ENCODE measurements around the gene BEAN1. TPM values are rescaled to one million over a fixed set of nuclear protein-coding genes. Genes with fewer than 3 reads are reported as not detected.

BEAN1 gene
- total RNA-seq, 1 experiment from 2014 or later: 0.37 TPM

DNA sequence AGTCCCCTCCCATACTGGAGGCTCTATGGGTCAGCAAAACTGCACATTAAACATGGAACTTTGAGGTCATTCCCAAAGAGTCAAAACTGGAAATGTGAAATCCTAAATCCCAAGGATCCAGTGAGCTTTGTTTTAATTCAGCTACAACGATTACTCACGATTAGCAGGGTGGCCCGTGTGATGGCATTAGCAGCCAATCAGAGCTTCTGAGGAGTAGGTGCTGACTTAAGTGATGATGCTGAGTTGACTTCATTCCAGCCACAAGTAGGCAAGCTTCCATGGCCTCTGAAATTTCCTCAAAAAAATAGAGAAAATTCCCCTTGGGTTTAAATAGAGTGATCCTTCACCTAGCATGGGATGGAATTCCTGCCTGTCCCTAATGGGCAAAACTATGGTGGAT lies 28.1 kb upstream of the BEAN1 start:
- Histone ChIP-seq H3K79me2 (ENCODE audit: low read depth) (no peaks in the 10 kb centered on the region), H3K9me3 (ENCODE audit: insufficient read depth, low read depth) (no peaks in the 10 kb centered on the region), H3K27me3 (ENCODE audit: insufficient read depth, low read depth) (no peaks in the 10 kb centered on the region), H3K4me1 (replicated peaks; ENCODE audit: insufficient read depth) (no peaks in the 10 kb centered on the region), H3K4me2 (no peak overlapping the region), H3K36me3 (ENCODE audit: low read depth) (no peaks in the 10 kb centered on the region), H4K20me1 (ENCODE audit: insufficient read depth) (no peaks in the 10 kb centered on the region), H3K27ac (no peak overlapping the region), H3F3A (ENCODE audit: insufficient read depth, low read depth) (no peaks in the 10 kb centered on the region), H3K9me2 (ENCODE audit: insufficient read depth) (no peaks in the 10 kb centered on the region), H2AFZ (no peak overlapping the region), H3K4me3 (no peak overlapping the region)
- intact Hi-C loops (cut with micrococcal nuclease; ENCODE audit: unreplicated experiment): no loop called here
- BruUV-seq (replicated peaks): no TSS peak
- DNase-seq: no peak
- TF ChIP-seq, protein P1, sequence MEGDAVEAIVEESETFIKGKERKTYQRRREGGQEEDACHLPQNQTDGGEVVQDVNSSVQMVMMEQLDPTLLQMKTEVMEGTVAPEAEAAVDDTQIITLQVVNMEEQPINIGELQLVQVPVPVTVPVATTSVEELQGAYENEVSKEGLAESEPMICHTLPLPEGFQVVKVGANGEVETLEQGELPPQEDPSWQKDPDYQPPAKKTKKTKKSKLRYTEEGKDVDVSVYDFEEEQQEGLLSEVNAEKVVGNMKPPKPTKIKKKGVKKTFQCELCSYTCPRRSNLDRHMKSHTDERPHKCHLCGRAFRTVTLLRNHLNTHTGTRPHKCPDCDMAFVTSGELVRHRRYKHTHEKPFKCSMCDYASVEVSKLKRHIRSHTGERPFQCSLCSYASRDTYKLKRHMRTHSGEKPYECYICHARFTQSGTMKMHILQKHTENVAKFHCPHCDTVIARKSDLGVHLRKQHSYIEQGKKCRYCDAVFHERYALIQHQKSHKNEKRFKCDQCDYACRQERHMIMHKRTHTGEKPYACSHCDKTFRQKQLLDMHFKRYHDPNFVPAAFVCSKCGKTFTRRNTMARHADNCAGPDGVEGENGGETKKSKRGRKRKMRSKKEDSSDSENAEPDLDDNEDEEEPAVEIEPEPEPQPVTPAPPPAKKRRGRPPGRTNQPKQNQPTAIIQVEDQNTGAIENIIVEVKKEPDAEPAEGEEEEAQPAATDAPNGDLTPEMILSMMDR (conservative IDR thresholded peaks at IDR 0.05): no peak
- CTCF ChIA-PET: no interaction called here
- POLR2A ChIA-PET (ENCODE audit: unreplicated experiment): no interaction called here

DNA sequence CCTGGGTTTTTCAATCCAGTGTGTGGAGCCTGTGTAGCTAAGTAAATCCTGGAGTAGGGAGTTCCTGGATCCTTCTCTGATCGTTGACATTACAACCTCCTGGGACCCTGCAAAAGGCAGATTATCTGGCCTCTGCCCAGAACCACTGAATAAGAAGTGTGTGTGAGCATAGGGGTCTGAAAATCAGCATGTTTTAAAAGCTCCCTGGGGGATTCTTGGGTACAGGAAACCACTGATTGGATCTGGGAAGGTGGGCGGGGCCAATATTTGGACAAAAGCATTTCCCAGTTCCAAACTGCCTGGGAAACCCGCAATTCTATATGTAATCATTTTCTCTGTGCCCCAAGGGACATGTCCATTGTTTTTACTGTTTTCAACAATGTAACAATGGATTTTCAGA lies 27.2 kb upstream of the BEAN1 start:
- BruUV-seq (replicated peaks): no TSS peak
- H2AFZ ChIP-seq: no peak overlapping the region
- DNase-seq: no peak
- no peaks in the 10 kb centered on the region for H3K4me1 ChIP-seq (replicated peaks; ENCODE audit: insufficient read depth)
- POLR2A ChIA-PET (ENCODE audit: unreplicated experiment): no interaction called here
- no peak overlapping the region for H3K4me2 ChIP-seq
- no peaks in the 10 kb centered on the region for H3K9me3 ChIP-seq (ENCODE audit: insufficient read depth, low read depth)
- no peaks in the 10 kb centered on the region for H3K27me3 ChIP-seq (ENCODE audit: insufficient read depth, low read depth)
- no peaks in the 10 kb centered on the region for H3K9me2 ChIP-seq (ENCODE audit: insufficient read depth)
- TF ChIP-seq, protein P1 (conservative IDR thresholded peaks at IDR 0.05): no peak
- TF ChIP-seq EZH2 (IDR thresholded peaks at IDR 0.05; ENCODE audit: low read depth): no peak
- H3F3A ChIP-seq (ENCODE audit: insufficient read depth, low read depth): no peaks in the 10 kb centered on the region
- intact Hi-C loops (cut with micrococcal nuclease; ENCODE audit: unreplicated experiment): loop anchor here (10.0 kb wide), 1 partner anchor 125 kb away; no protein-coding TSS in a partner anchor
- H3K4me3 ChIP-seq: no peak overlapping the region
- H3K27ac ChIP-seq: no peak overlapping the region
- H3K79me2 ChIP-seq (ENCODE audit: low read depth): no peaks in the 10 kb centered on the region
- CTCF ChIA-PET: no interaction called here
- H3K36me3 ChIP-seq (ENCODE audit: low read depth): no peaks in the 10 kb centered on the region
- H4K20me1 ChIP-seq (ENCODE audit: insufficient read depth): no peaks in the 10 kb centered on the region

DNA sequence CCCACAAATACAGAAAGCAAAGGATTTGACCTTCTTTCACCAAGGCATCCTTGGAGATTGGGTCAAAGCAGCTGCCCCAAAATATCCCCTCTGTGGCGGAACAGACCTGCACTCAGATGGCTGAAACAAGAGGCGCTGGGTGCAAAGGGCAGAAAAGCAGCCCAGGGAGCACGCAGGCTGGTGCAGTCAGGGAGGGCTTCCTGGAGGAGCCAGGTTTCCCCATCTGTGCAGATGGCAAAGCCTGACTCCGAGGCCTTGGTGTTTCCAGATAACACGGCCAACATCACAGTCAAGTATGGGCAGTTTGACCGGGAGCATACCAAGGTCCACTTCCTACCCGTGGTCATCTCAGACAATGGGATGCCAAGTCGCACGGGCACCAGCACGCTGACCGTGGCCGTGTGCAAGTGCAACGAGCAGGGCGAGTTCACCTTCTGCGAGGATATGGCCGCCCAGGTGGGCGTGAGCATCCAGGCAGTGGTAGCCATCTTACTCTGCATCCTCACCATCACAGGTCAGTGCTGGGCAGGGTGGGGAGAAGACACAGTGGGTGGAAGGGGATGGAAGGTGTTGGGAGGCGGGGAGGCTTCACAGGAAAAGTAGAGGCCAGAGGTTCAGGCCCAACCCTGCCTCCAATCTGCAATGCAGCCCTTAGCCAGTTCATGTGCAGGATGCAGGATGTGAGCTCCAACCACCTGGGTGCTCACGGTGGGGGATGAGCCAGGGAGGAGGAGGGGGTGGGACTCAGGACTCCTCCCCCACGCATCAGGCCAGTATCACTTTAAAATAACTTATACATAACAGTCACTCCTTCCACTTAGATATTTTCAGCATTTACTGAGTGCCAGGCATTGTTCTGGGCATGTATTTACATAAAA lies 26.4 kb upstream of the BEAN1 start:
- no peak for TF ChIP-seq EZH2 (IDR thresholded peaks at IDR 0.05; ENCODE audit: low read depth)
- TF ChIP-seq, protein P1 (conservative IDR thresholded peaks at IDR 0.05): no peak
- no peak for DNase-seq
- no peaks in the 10 kb centered on the region for H3K36me3 ChIP-seq (ENCODE audit: low read depth)
- H3K9me3 ChIP-seq (ENCODE audit: insufficient read depth, low read depth): no peaks in the 10 kb centered on the region
- no peak overlapping the region for H3K27ac ChIP-seq
- H3K4me2 ChIP-seq: no peak overlapping the region
- no peaks in the 10 kb centered on the region for H3F3A ChIP-seq (ENCODE audit: insufficient read depth, low read depth)
- no peaks in the 10 kb centered on the region for H3K27me3 ChIP-seq (ENCODE audit: insufficient read depth, low read depth)
- ChIA-PET POLR2A (ENCODE audit: unreplicated experiment) (no interaction called here), CTCF (no interaction called here)
- no TSS peak for BruUV-seq (replicated peaks)
- intact Hi-C loops (cut with micrococcal nuclease; ENCODE audit: unreplicated experiment): loop anchor here (10.0 kb wide), 1 partner anchor 126 kb away; no protein-coding TSS in a partner anchor
- H3K79me2 ChIP-seq (ENCODE audit: low read depth): no peaks in the 10 kb centered on the region
- H3K4me3 ChIP-seq: no peak overlapping the region
- no peaks in the 10 kb centered on the region for H3K4me1 ChIP-seq (replicated peaks; ENCODE audit: insufficient read depth)
- H4K20me1 ChIP-seq (ENCODE audit: insufficient read depth): no peaks in the 10 kb centered on the region
- no peak overlapping the region for H2AFZ ChIP-seq
- H3K9me2 ChIP-seq (ENCODE audit: insufficient read depth): no peaks in the 10 kb centered on the region

All from PC-9 (cell line).